Stimulated activated CD4-positive, alpha-beta T cell treated with anti-CD3 and anti-CD28 coated beads, Interleukin-1b, Interleukin-23, amount 100 ng/mL, for 4 hours (primary cell): ENCODE measurements around the gene DHCR24.
"Not testable (repeated sequence)": the region's sequence is repeated elsewhere in the genome, so short reads cannot be mapped to it uniquely, and the experiment has no call there.

ENCODE experiments used
- DNase-seq, 2 donors: peaks; one replicate each; pipeline ENCODE4 v3.0.0-alpha.2; 2020; ENCODE audit warnings: low read depth in 2 of 2

The DHCR24 gene

GRCh38 chr1:54888080-54888733 lies 1.2 kb upstream of the DHCR24 start:
- DNase-seq: no peak

GRCh38 chr1:54887665-54888071 lies 673 bp upstream of the DHCR24 start:
- DNase-seq: no peak

GRCh38 chr1:54885807-54886723 lies 930 bp downstream of the DHCR24 start:
- DNase-seq: no peak

GRCh38 chr1:54885237-54885679 lies 1.7 kb downstream of the DHCR24 start:
- DNase-seq: no peak

- DNase-seq: no peak
Observed at GRCh38 chr1:54884768-54885167, 2.2 kb downstream of the DHCR24 start.

- no peak for DNase-seq
Observed at GRCh38 chr1:54884135-54884586, 2.8 kb downstream of the DHCR24 start.

GRCh38 chr1:54883349-54884102 lies 3.5 kb downstream of the DHCR24 start:
- DNase-seq: no peak

- DNase-seq: no peak
Observed at GRCh38 chr1:54882519-54882918, 4.5 kb downstream of the DHCR24 start.

- not testable (repeated sequence) for DNase-seq
Observed at GRCh38 chr1:54881604-54882003, 5.4 kb downstream of the DHCR24 start.

- DNase-seq: no peak
Observed at GRCh38 chr1:54879872-54880271, 7.1 kb downstream of the DHCR24 start.

GRCh38 chr1:54876814-54877213 lies 10.2 kb downstream of the DHCR24 start:
- no peak for DNase-seq

- DNase-seq: no peak
Observed at GRCh38 chr1:54875000-54875399, 12.0 kb downstream of the DHCR24 start.

- DNase-seq: no peak
Observed at GRCh38 chr1:54874079-54874830, 12.7 kb downstream of the DHCR24 start.

GRCh38 chr1:54872036-54872331 lies 15.0 kb downstream of the DHCR24 start:
- DNase-seq: no peak

GRCh38 chr1:54871275-54872035 lies 15.5 kb downstream of the DHCR24 start:
- DNase-seq: no peak

- DNase-seq: no peak
Observed at GRCh38 chr1:54870869-54871268, 16.1 kb downstream of the DHCR24 start.

- DNase-seq: no peak
Observed at GRCh38 chr1:54869173-54869851, 17.7 kb downstream of the DHCR24 start.

- no peak for DNase-seq
Observed at GRCh38 chr1:54867717-54868057, 19.3 kb downstream of the DHCR24 start.

- no peak for DNase-seq
Observed at GRCh38 chr1:54866801-54867716, 19.9 kb downstream of the DHCR24 start.
